SH-SY5Y (cell line): Measurements from ENCODE around the gene CHIA.

ENCODE experiments used
- GATA2 ChIP-seq: IDR thresholded peaks from 2 replicates; pipeline ENCODE4 v1.6.1; 2011; ENCODE audit warnings: mild to moderate bottlenecking, low read depth, low read length
- GATA3 ChIP-seq: IDR thresholded peaks from 2 replicates; pipeline ENCODE4 v1.6.1; 2011; ENCODE audit warnings: low read depth, mild to moderate bottlenecking, low read length, moderate library complexity

GRCh38 chr1:111289371-111289770 lies 1.3 kb upstream of the CHIA start:
- TF ChIP-seq GATA2 (no peak), GATA3 (no peak)
